H1 (cell line): Measurements from ENCODE around the gene TAGLN3.
A peak's percentile ranks its signal among the peaks of the same experiment; 100 is the strongest.
"Not testable (repeated sequence)": the region's sequence is repeated elsewhere in the genome, so short reads cannot be mapped to it uniquely, and the experiment has no call there.

Source experiments
- BCL11A ChIP-seq, 2 experiments: IDR thresholded peaks; one replicate each; pipeline ENCODE4 v1.6.1; 2011; ENCODE audit warnings: low read depth in 2 of 2, low read length in 2 of 2, mild to moderate bottlenecking in 2 of 2
- BRCA1 ChIP-seq: IDR thresholded peaks from 2 replicates; pipeline ENCODE4 v1.6.1; 2012; ENCODE audit warnings: low read depth, low read length, improper control_type of control experiment
- CHD2 ChIP-seq: IDR thresholded peaks from 2 replicates; pipeline ENCODE4 v1.6.1; 2012; ENCODE audit warnings: low read length, improper control_type of control experiment
- CHD7 ChIP-seq: fragments of 300-600 bp; sonication (generic); IDR thresholded peaks from 2 replicates; pipeline ENCODE4 v1.7.1; 2012; ENCODE audit warnings: low read length, moderate library complexity, mild to moderate bottlenecking, inconsistent platforms; ENCODE audit not compliant: insufficient replicate concordance
- CTCF ChIP-seq, 3 experiments: IDR thresholded peaks; 1 replicate in 2 of 3; 2 replicates in 1 of 3; pipeline versions ENCODE4 v1.5.1 to v1.6.1; 2011; ENCODE audit warnings: low read length in 3 of 3, mild to moderate bottlenecking in 3 of 3, inconsistent platforms in 2 of 3, low read depth in 1 of 3, moderate library complexity in 1 of 3; ENCODE audit not compliant: insufficient read depth in 1 of 3; ENCODE audit errors: control extremely low read depth in 1 of 3
- EP300 ChIP-seq, 2 experiments: IDR thresholded peaks; 1 replicate in 1 of 2; 2 replicates in 1 of 2; pipeline ENCODE4 v1.6.1; 2011 to 2012; ENCODE audit warnings: low read depth in 2 of 2, low read length in 2 of 2, mild to moderate bottlenecking in 2 of 2, borderline replicate concordance in 1 of 2, inconsistent platforms in 1 of 2, moderate library complexity in 1 of 2
- FOSL1 ChIP-seq: IDR thresholded peaks from 2 replicates; pipeline ENCODE4 v1.6.1; 2011; ENCODE audit warnings: mild to moderate bottlenecking, low read depth, low read length, moderate library complexity; ENCODE audit not compliant: insufficient read depth
- KDM4A ChIP-seq: IDR thresholded peaks from one replicate; pipeline ENCODE4 v1.7.1; 2012; ENCODE audit warnings: low read depth, mild to moderate bottlenecking, moderate library complexity, low read length, inconsistent platforms; ENCODE audit not compliant: severe bottlenecking
- POLR2A ChIP-seq, 2 experiments: IDR thresholded peaks; 1 replicate in 1 of 2; 2 replicates in 1 of 2; pipeline ENCODE4 v1.6.1; 2011; ENCODE audit warnings: low read depth in 2 of 2, low read length in 2 of 2, mild to moderate bottlenecking in 2 of 2; ENCODE audit errors: control extremely low read depth in 1 of 2
- RBBP5 ChIP-seq: IDR thresholded peaks from 2 replicates; pipeline ENCODE4 v1.7.1; 2012; ENCODE audit warnings: low read depth, mild to moderate bottlenecking, inconsistent platforms, low read length, moderate library complexity, borderline replicate concordance
- SRF ChIP-seq: IDR thresholded peaks from 2 replicates; pipeline ENCODE4 v1.6.1; 2011; ENCODE audit warnings: mild to moderate bottlenecking, low read depth, low read length, moderate library complexity
- TAF7 ChIP-seq: optimal IDR thresholded peaks from 2 replicates; pipeline ENCODE3; 2011; ENCODE audit warnings: low read depth, mild to moderate bottlenecking, inconsistent platforms, low read length, moderate library complexity, borderline replicate concordance

DNA sequence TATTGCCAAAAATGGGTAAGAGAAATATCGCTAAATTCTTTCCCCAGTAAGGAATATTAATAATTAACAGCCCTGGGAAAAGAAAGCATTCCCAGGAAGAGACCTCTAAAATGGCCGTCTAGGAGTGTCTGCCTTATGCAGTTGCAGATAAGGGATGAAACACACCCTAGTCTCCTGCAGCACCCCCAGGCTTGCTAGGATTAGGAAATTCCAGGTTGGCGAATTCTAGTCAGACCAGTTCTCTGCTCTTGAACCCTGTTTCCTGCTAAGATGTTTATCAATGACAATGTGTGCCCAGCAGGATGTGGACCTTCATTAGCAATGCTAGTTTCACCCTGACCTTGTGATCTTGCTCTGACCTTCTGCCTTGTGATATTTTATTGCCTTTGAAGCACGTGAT, 38.5 kb downstream of the TAGLN3 start:
- not testable (repeated sequence) for TF ChIP-seq TAF7; CHD7; POLR2A (IDR thresholded peaks at IDR 0.05; ENCODE audit: control extremely low read depth in 1 of 2, low read depth in 2 of 2, low read length in 2 of 2); CHD2; SRF; CTCF (IDR thresholded peaks at IDR 0.05; ENCODE audit: control extremely low read depth in 1 of 3, insufficient read depth in 1 of 3, low read depth in 1 of 3, low read length in 3 of 3); RBBP5; BRCA1; KDM4A; FOSL1; BCL11A (IDR thresholded peaks at IDR 0.05; ENCODE audit: low read depth in 2 of 2, low read length in 2 of 2)
- peak; percentile 61 to 72; a peak in 2 of 3 replicates for TF ChIP-seq EP300 (IDR thresholded peaks at IDR 0.05; ENCODE audit: borderline replicate concordance in 1 of 2, low read depth in 2 of 2, low read length in 2 of 2)
